Measurements from ENCODE around the gene CTNND1.

Gene CTNND1

GRCh38 chr11:57842873-57843272, 81.3 kb downstream of the CTNND1 start:
- Mint-ChIP-seq H3K27me3 (no peaks in the 10 kb centered on the region), H3K27ac (no peak overlapping the region), H3K4me1 (no peaks in the 10 kb centered on the region), H3K4me3 (no peak overlapping the region), H3K9me3 (no peaks in the 10 kb centered on the region)
- no peak for ATAC-seq
- DNase-seq = no peak

DNA sequence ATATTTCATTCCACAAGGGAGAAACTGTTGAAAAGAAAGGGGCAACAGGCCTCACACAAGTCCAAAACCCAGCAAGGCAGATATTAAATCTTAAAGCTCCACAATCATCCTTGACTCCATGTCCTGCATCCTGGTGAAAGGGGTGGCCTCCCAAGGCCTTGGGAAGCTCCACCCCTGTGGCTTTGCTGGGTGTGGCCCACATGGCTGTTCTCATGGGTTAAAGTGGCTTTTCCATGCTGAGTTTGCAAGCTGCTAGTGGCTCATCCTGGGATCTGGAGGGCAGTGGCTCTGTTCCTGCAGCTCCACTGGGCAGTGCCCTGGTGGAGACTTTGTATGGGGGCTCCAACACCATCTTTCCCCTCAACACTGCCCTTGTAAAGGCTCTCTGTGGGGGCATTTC, 106.4 kb downstream of the CTNND1 start:
- Mint-ChIP-seq H3K27me3 (no peaks in the 10 kb centered on the region), H3K4me3 (no peak overlapping the region), H3K4me1 (no peaks in the 10 kb centered on the region), H3K9me3 (no peaks in the 10 kb centered on the region), H3K27ac (no peak overlapping the region)
- DNase-seq (no peak), ATAC-seq (no peak)

GRCh38 chr11:57868491-57868890, 106.9 kb downstream of the CTNND1 start:
- ATAC-seq = no peak
- Mint-ChIP-seq H3K9me3 (no peaks in the 10 kb centered on the region), H3K27ac (no peak overlapping the region), H3K4me1 (peaks cover 2% of the 10 kb centered on the region), H3K4me3 (no peak overlapping the region), H3K27me3 (no peaks in the 10 kb centered on the region)
- no peak for DNase-seq

Measured in stimulated activated naive CD8-positive, alpha-beta T cell treated with anti-CD3 and anti-CD28 coated beads, Interleukin-15, amount 100 ng/mL, for 72 hours (primary cell).